22Rv1 (cell line): ENCODE results near the gene EGFL8.
"Not testable (repeated sequence)": the region's sequence is repeated elsewhere in the genome, so short reads cannot be mapped to it uniquely, and the experiment has no call there.

ENCODE experiments used
- H3K27ac ChIP-seq: fragments of 450-650 bp; 2 replicates; pipeline ENCODE4 v1.5.1; 2017
- ZFX ChIP-seq: fragments of 450-650 bp; IDR thresholded peaks from 2 replicates; pipeline ENCODE4 v1.6.1; 2017; ENCODE audit warnings: antibody characterized with exemption, borderline replicate concordance
- TF ChIP-seq, protein P1 (sequence below): fragments of 450-650 bp; IDR thresholded peaks from 2 replicates; pipeline ENCODE4 v1.5.1; 2017; ENCODE audit warnings: mild to moderate bottlenecking

The EGFL8 gene

GRCh38 chr6:32210191-32210601, 45.8 kb downstream of the EGFL8 start:
- no peak for TF ChIP-seq ZFX
- TF ChIP-seq, protein P1, sequence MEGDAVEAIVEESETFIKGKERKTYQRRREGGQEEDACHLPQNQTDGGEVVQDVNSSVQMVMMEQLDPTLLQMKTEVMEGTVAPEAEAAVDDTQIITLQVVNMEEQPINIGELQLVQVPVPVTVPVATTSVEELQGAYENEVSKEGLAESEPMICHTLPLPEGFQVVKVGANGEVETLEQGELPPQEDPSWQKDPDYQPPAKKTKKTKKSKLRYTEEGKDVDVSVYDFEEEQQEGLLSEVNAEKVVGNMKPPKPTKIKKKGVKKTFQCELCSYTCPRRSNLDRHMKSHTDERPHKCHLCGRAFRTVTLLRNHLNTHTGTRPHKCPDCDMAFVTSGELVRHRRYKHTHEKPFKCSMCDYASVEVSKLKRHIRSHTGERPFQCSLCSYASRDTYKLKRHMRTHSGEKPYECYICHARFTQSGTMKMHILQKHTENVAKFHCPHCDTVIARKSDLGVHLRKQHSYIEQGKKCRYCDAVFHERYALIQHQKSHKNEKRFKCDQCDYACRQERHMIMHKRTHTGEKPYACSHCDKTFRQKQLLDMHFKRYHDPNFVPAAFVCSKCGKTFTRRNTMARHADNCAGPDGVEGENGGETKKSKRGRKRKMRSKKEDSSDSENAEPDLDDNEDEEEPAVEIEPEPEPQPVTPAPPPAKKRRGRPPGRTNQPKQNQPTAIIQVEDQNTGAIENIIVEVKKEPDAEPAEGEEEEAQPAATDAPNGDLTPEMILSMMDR = no peak
- no peak overlapping the region for H3K27ac ChIP-seq

- not testable (repeated sequence) for H3K27ac ChIP-seq
Measured at GRCh38 chr6:32211432-32211831, 47.0 kb downstream of the EGFL8 start.

GRCh38 chr6:32212076-32212760, 47.8 kb downstream of the EGFL8 start:
- no peak for TF ChIP-seq ZFX
- TF ChIP-seq, protein P1 = no peak
- H3K27ac ChIP-seq = no peak overlapping the region

DNA sequence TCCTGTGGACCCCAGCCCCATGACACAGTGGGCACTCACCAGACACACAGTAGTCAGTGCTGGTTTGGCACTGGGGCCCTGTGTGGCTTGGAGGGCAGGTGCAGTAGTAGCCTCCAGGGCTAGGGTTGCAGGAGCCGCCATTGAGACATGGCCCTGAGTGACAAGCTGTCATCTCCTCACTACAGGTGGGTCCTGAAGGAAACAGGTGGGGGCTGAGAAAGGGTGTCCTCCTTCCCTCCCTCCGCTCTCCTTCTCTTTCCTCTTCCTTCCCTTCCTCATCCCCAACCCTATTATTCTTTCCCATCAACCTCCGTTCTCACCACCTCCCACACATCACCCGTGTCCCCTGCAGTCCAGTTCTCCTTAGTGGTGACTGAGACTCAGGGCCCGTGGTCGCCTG, 49.3 kb downstream of the EGFL8 start:
- no peak for TF ChIP-seq ZFX
- TF ChIP-seq, protein P1 = no peak
- no peak overlapping the region for H3K27ac ChIP-seq

DNA sequence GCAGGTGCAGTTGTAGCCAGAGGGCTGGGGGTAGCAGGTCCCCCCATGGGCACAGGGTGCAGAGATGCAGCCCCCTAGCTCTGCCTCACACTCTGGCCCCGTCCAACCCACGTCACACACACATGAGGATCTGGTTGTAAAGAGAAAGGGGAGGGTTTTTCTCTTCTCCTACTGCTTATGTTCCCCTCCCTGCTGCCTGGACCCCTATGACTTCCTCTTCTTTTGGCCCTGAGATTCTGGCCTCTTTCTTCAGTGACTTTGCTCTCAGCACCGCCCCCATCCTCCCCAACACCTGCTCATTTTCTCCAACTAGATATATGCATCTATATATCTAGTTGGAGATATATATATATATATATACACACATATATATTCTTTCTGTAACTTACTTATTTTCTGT, 49.7 kb downstream of the EGFL8 start:
- no peak for TF ChIP-seq ZFX

GRCh38 chr6:32215617-32216016, 51.2 kb downstream of the EGFL8 start:
- TF ChIP-seq, protein P1 = no peak
- TF ChIP-seq ZFX = no peak
- H3K27ac ChIP-seq = no peak overlapping the region

More for the DNA sequence above, 49.7 kb downstream of the EGFL8 start:
- no peak overlapping the region for H3K27ac ChIP-seq

DNA sequence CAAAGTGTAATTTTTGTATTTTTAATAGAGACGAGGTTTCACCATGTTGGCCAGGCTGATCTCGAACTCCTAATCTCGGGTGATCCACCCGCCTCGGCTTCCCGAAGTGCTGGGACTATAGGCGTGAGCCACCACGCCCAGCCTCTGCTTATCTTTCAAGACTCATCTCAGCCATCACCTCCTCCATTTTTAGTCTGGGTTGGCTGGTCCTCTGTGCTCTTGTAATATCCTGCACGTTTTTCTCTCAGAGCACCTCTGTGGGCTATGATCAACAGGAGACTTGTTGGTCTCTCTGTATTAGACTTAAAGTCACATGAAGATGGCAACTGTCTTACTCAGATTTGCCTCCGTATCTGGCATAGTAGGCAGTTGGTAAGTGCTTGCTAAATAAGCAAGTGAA, 51.9 kb downstream of the EGFL8 start:
- H3K27ac ChIP-seq = no peak overlapping the region
- no peak for TF ChIP-seq ZFX
- TF ChIP-seq, protein P1 = no peak

DNA sequence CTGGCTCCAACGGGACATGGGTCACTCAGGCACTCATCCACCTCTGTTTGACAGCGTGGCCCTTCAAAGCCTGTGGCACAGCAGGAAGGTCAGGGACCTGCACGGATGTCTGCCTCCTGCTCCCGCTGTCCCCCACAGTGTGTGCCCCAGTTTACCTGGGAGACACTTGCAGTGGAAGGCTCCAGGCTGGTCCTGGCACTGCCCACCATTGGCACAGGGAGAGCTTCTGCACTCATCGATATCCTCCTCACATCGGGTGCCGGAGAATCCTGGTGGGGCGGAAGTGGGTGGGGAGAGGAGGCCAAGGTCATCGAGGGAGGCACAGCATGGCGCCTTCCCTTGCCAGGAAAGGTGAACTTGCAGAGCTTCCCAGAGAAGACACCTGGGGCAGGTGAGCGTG, 52.6 kb downstream of the EGFL8 start:
- TF ChIP-seq, protein P1 = no peak
- TF ChIP-seq ZFX = no peak
- no peak overlapping the region for H3K27ac ChIP-seq
